ENCODE data around the gene COX7B.
"Not testable (repeated sequence)": the region's sequence is repeated elsewhere in the genome, so short reads cannot be mapped to it uniquely, and the experiment has no call there.

The COX7B gene

DNA sequence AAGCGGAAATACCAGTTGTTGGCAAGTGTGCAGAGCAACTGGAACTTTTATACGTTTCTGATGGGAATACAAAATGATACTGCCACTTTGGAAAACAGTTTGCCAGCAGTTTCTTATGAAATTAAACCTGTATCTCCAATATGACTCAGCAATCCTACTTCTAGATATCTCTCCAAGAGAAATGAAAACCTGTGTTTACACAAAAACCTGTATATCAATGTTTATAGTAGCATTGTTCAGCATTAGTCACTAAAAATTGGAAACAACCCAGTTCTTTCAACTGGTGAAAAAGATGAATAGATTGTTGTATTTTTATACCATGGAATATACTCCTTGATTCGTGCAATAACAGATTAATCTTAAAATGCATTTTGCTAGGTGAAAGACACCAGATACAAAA lies 38.0 kb downstream of the COX7B start:
- TF ChIP-seq, protein P1, sequence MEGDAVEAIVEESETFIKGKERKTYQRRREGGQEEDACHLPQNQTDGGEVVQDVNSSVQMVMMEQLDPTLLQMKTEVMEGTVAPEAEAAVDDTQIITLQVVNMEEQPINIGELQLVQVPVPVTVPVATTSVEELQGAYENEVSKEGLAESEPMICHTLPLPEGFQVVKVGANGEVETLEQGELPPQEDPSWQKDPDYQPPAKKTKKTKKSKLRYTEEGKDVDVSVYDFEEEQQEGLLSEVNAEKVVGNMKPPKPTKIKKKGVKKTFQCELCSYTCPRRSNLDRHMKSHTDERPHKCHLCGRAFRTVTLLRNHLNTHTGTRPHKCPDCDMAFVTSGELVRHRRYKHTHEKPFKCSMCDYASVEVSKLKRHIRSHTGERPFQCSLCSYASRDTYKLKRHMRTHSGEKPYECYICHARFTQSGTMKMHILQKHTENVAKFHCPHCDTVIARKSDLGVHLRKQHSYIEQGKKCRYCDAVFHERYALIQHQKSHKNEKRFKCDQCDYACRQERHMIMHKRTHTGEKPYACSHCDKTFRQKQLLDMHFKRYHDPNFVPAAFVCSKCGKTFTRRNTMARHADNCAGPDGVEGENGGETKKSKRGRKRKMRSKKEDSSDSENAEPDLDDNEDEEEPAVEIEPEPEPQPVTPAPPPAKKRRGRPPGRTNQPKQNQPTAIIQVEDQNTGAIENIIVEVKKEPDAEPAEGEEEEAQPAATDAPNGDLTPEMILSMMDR (IDR thresholded peaks at IDR 0.05; ENCODE audit: low read depth, low read length) = no peak

DNA sequence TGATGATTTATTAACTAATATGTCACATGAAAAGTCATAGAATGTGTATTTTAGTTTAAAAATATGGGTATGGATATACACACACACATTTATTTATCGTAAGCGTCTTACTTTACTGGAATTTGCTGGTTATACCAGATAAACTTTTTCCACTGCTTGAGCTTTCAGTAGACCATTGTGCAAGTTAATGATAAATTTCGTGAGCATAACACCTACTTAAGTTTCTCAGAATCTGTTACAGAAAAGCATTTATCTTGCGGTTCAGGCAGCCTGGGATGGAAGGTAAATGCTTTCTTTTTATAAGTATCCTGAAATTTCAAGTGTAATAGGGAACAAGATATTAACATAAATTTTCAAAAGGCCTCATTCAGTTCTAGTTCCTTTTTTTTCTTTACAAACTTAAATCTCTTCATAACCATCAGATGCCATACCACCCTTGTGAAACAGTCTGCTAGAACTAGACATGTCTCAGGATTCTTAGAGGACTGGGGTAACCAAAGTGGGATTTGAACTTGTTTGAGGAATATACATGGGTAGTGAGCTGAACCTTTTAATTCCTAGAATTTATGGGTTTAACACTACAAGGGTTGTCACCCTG lies 38.9 kb downstream of the COX7B start:
- Histone ChIP-seq H3K9me3 (ENCODE audit: severe bottlenecking) (peaks cover under 1% of the 10 kb centered on the region), H3K4me3 (ENCODE audit: low read depth, low read length) (no peak overlapping the region), H3K27me3 (ENCODE audit: insufficient read depth, low read depth, severe bottlenecking) (no peaks in the 10 kb centered on the region), H3K27ac (no peak overlapping the region), H3K36me3 (no peaks in the 10 kb centered on the region)
- no peak for DNase-seq
- TF ChIP-seq, protein P1 (IDR thresholded peaks at IDR 0.05; ENCODE audit: low read depth, low read length) = no peak

More for the DNA sequence above, 38.0 kb downstream of the COX7B start:
- Histone ChIP-seq H3K27me3 (ENCODE audit: insufficient read depth, low read depth, severe bottlenecking) (no peaks in the 10 kb centered on the region), H3K9me3 (ENCODE audit: severe bottlenecking) (peaks cover 3% of the 10 kb centered on the region), H3K36me3 (no peaks in the 10 kb centered on the region), H3K27ac (no peak overlapping the region), H3K4me3 (ENCODE audit: low read depth, low read length) (no peak overlapping the region)
- DNase-seq = no peak

DNA sequence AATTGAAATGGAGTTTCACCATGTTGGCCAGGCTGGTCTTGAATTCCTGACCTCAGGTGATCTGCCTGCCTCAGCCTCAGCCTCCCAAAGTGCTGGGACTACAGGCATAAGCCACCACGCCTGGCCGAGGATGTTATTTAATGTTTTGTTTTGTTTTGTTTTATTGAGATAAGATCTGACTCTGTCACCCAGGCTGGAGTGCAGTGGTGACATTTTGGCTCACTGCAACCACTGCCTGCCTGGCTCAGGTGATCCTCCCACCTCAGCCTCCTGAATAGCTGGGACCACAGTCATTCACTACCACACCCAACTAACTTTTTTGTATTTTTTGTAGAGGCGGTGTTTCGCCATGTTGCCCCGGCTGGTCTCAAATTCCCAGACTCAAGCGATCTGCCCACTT lies 45.8 kb downstream of the COX7B start:
- DNase-seq; H3K4me3 ChIP-seq (ENCODE audit: low read depth, low read length); H3K9me3 ChIP-seq (ENCODE audit: severe bottlenecking); H3K36me3 ChIP-seq; H3K27ac ChIP-seq; H3K27me3 ChIP-seq (ENCODE audit: insufficient read depth, low read depth, severe bottlenecking): not testable (repeated sequence)

DNA sequence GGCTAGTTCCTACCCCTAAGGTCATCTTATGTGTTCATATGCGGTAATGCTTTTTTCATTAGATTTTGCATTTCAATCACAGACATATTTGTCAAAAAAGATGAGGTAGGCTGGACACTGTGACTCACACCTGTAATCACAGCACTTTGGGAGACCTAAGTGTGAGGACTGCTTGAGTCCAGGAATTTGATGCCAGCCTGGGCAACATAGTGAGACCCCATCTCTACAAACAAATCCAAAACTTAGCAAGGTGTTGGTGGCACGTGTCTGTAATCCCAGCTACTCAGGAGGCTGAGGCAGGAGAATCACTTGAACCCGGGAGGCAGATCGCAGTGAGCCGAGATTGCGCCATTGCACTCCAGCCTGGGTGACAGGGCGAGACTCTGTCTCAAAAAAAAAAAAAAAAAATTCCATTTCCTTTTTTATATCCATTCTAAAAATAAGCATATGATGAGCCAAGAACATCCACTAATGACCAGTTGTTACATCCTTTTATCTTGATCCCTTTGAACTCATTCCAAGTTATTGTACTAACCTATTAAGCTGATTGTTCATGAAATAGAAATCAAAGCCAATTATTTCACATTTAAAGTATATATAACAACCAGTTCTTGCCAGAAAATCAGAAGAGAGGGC lies 46.8 kb downstream of the COX7B start:
- no peak for DNase-seq
- no peaks in the 10 kb centered on the region for H3K36me3 ChIP-seq
- no peaks in the 10 kb centered on the region for H3K27me3 ChIP-seq (ENCODE audit: insufficient read depth, low read depth, severe bottlenecking)
- no peak overlapping the region for H3K27ac ChIP-seq
- H3K9me3 ChIP-seq (ENCODE audit: severe bottlenecking) = no peaks in the 10 kb centered on the region
- TF ChIP-seq, protein P1 (IDR thresholded peaks at IDR 0.05; ENCODE audit: low read depth, low read length) = no peak
- H3K4me3 ChIP-seq (ENCODE audit: low read depth, low read length) = no peak overlapping the region

DNA sequence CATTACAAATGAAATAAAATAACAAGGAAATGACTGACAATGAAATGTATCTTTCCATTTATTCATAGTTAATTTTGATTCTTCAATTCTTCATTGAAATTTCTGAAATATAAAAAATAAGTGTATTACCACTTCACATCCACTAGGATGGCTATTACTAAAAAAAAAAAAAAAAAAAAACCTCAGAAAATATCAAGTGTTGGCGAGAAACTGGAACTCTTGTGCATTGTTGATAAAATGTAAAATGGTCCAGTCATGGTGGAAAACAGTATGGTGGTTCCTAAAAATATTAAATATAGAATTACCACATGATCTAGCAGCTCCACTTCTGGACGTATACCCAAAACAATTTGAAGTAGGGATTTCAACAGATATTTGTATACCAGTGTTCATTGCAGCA lies 47.3 kb downstream of the COX7B start:
- no peaks in the 10 kb centered on the region for H3K36me3 ChIP-seq
- TF ChIP-seq, protein P1 (IDR thresholded peaks at IDR 0.05; ENCODE audit: low read depth, low read length) = no peak
- DNase-seq = no peak
- H3K27me3 ChIP-seq (ENCODE audit: insufficient read depth, low read depth, severe bottlenecking) = no peaks in the 10 kb centered on the region
- H3K4me3 ChIP-seq (ENCODE audit: low read depth, low read length) = no peak overlapping the region
- H3K9me3 ChIP-seq (ENCODE audit: severe bottlenecking) = no peaks in the 10 kb centered on the region
- no peak overlapping the region for H3K27ac ChIP-seq

DNA sequence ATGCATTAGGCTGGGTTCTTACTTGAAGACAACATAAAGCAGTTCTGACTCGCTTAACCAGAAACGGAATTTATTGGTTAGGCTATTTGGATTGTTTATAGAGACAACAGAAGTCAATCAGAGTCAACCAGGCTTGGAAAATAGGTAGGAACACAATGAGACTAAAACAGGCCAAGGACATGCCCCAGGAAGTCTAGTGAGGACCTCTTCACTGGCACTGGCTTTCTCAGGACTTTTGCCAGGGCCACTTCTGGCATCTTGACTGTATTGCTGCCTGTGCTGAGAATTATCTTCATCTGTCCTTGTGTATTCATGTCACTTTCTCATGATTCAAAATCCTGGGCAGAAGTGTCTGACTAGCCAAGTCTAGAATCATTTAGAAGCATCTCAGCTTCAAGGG lies 50.6 kb downstream of the COX7B start:
- Histone ChIP-seq H3K4me3 (ENCODE audit: low read depth, low read length) (no peak overlapping the region), H3K27me3 (ENCODE audit: insufficient read depth, low read depth, severe bottlenecking) (no peaks in the 10 kb centered on the region)

More for the DNA sequence above, 50.6 kb downstream of the COX7B start:
- TF ChIP-seq, protein P1 (IDR thresholded peaks at IDR 0.05; ENCODE audit: low read depth, low read length) = no peak
- DNase-seq = no peak
- H3K27ac ChIP-seq = no peak overlapping the region
- no peaks in the 10 kb centered on the region for H3K9me3 ChIP-seq (ENCODE audit: severe bottlenecking)
- H3K36me3 ChIP-seq = no peaks in the 10 kb centered on the region
